SK-N-SH treated with all-trans-retinoic acid at 6 μM for 48 hours (cell line): ENCODE data around the gene CASZ1.

Experiments used
- ATAC-seq: fragments of 200-7000 bp; cut with Tn5 transposase; 3 replicates; pipeline ENCODE4 v1.9.1; 2020; ENCODE audit warnings: mild to moderate bottlenecking, moderate library complexity
- ARNTL ChIP-seq: fragments of 450-650 bp; formaldehyde crosslinking; IDR thresholded peaks from 2 replicates; pipeline ENCODE4 v1.5.0; 2020; ENCODE audit warnings: low read depth, mild to moderate bottlenecking, moderate library complexity, borderline replicate concordance
- CSRNP3 ChIP-seq: fragments of 250-450 bp; sonication (Bioruptor Pico); IDR thresholded peaks from 2 replicates; pipeline ENCODE4 v1.5.1; 2021; ENCODE audit warnings: mild to moderate bottlenecking, moderate library complexity
- ISL1 ChIP-seq: fragments of 250-450 bp; sonication (Bioruptor Pico); IDR thresholded peaks from 2 replicates; pipeline ENCODE4 v2.1.2; 2022; ENCODE audit warnings: mild to moderate bottlenecking, moderate library complexity
- OSR1 ChIP-seq: fragments of 250-450 bp; sonication (Bioruptor Pico); IDR thresholded peaks from 2 replicates; pipeline ENCODE4 v1.8.0; 2022; ENCODE audit warnings: moderate library complexity, mild to moderate bottlenecking, inconsistent platforms
- PPARA ChIP-seq: fragments of 250-450 bp; sonication (Bioruptor Pico); IDR thresholded peaks from 2 replicates; pipeline ENCODE4 v1.5.0; 2020; ENCODE audit warnings: mild to moderate bottlenecking, borderline replicate concordance
- RARB ChIP-seq: fragments of 250-450 bp; sonication (Bioruptor Pico); IDR thresholded peaks from 2 replicates; pipeline ENCODE4 v1.8.0; 2021; ENCODE audit warnings: mild to moderate bottlenecking, moderate library complexity
- SNAI2 ChIP-seq: fragments of 250-450 bp; sonication (Bioruptor Pico); IDR thresholded peaks from 2 replicates; pipeline ENCODE4 v1.5.0; 2020; ENCODE audit warnings: mild to moderate bottlenecking, moderate library complexity
- TCF4 ChIP-seq: fragments of 250-450 bp; sonication (Bioruptor Pico); IDR thresholded peaks from 2 replicates; pipeline ENCODE4 v1.8.0; 2021; ENCODE audit warnings: mild to moderate bottlenecking, moderate library complexity, borderline replicate concordance
- TOX ChIP-seq: fragments of 250-450 bp; sonication (Bioruptor Pico); IDR thresholded peaks from 2 replicates; pipeline ENCODE4 v1.8.0; 2021; ENCODE audit warnings: mild to moderate bottlenecking, moderate library complexity, borderline replicate concordance
- TSHZ2 ChIP-seq: fragments of 250-450 bp; sonication (Bioruptor Pico); IDR thresholded peaks from 2 replicates; pipeline ENCODE4 v1.5.0; 2020; ENCODE audit warnings: mild to moderate bottlenecking, moderate library complexity
- ZFP3 ChIP-seq: fragments of 250-450 bp; sonication (Bioruptor Pico); IDR thresholded peaks from 2 replicates; pipeline ENCODE4 v1.5.0; 2020; ENCODE audit warnings: mild to moderate bottlenecking, moderate library complexity
- ZFP30 ChIP-seq: fragments of 450-650 bp; formaldehyde crosslinking; IDR thresholded peaks from 2 replicates; pipeline ENCODE4 v1.5.0; 2022; ENCODE audit warnings: mild to moderate bottlenecking, moderate library complexity
- ZNF565 ChIP-seq: fragments of 450-650 bp; formaldehyde crosslinking; conservative IDR thresholded peaks from 2 replicates; pipeline ENCODE4 v1.5.0; 2020; ENCODE audit warnings: low read depth, mild to moderate bottlenecking, moderate library complexity
- ZNF70 ChIP-seq: fragments of 450-650 bp; formaldehyde crosslinking; IDR thresholded peaks from 2 replicates; pipeline ENCODE4 v1.5.0; 2020; ENCODE audit warnings: mild to moderate bottlenecking, moderate library complexity
- TF ChIP-seq, protein P1 (sequence below): fragments of 250-450 bp; sonication (Bioruptor Pico); IDR thresholded peaks from 2 replicates; pipeline ENCODE4 v1.8.0; 2020; ENCODE audit warnings: mild to moderate bottlenecking, moderate library complexity, borderline replicate concordance
- TF ChIP-seq, protein P2 (sequence below): fragments of 250-450 bp; sonication (Bioruptor Pico); IDR thresholded peaks from 2 replicates; pipeline ENCODE4 v1.5.1; 2020; ENCODE audit warnings: low read depth, mild to moderate bottlenecking, moderate library complexity

The CASZ1 gene

GRCh38 chr1:10615332-10615731 is 181.1 kb downstream of the CASZ1 start (continued):
- TF ChIP-seq TSHZ2 (CRISPR knock-in tag), result no peak
- TF ChIP-seq TOX, result no peak
- TF ChIP-seq ZFP30 (CRISPR knock-in tag), result no peak
- TF ChIP-seq ZNF565 (CRISPR knock-in tag), result no peak
- TF ChIP-seq, protein P1, sequence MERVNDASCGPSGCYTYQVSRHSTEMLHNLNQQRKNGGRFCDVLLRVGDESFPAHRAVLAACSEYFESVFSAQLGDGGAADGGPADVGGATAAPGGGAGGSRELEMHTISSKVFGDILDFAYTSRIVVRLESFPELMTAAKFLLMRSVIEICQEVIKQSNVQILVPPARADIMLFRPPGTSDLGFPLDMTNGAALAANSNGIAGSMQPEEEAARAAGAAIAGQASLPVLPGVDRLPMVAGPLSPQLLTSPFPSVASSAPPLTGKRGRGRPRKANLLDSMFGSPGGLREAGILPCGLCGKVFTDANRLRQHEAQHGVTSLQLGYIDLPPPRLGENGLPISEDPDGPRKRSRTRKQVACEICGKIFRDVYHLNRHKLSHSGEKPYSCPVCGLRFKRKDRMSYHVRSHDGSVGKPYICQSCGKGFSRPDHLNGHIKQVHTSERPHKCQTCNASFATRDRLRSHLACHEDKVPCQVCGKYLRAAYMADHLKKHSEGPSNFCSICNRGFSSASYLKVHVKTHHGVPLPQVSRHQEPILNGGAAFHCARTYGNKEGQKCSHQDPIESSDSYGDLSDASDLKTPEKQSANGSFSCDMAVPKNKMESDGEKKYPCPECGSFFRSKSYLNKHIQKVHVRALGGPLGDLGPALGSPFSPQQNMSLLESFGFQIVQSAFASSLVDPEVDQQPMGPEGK, result no peak

DNA sequence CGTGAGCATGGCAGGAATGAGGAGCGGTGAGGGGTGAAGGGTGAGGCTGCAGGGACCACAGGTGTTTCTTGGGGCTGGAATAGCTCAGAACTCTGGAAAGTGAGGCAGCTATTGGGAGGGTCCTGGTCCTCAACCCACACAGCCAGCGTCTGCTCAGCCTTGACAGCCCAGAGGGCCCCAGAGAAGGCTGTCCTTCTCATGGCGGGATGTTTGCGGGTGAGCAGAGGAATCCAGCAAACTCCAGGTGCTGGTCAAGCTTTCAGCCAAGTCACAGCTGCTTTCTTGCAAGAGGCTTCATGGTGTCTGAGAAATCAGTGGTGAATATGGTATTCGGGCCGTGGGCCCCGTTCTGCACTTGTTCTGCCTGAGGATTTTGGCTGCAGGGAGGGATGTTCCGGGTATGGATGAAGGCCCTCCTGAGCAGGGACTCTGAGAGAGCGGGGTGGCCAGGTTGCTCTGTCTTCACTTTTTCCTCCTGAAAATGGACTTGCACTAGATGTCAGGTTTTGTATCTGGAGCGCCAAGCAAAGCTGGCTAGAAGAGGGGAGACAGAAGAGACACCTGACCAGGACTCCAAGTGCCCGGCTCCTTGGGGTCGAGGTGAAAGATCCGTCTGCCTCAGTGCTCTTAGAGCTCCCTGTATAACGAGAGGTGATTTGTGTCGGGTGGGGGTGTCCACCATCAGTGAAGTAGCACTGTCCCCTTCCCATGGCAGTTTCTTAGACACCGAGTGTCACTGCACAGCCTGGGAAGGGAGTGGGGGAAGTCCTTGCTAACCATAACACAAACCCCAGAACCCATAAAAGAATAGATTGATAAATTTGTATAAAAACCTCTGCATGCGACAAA is 181.8 kb downstream of the CASZ1 start:
- ATAC-seq, result no peak
- TF ChIP-seq ARNTL (CRISPR knock-in tag), result no peak
- no peak for TF ChIP-seq ZNF565 (CRISPR knock-in tag)
- no peak for TF ChIP-seq PPARA (CRISPR knock-in tag)
- TF ChIP-seq CSRNP3 (CRISPR knock-in tag), result no peak
- TF ChIP-seq TOX, result no peak
- TF ChIP-seq ISL1, result no peak
- no peak for TF ChIP-seq ZNF70 (CRISPR knock-in tag)
- TF ChIP-seq OSR1, result no peak
- TF ChIP-seq TSHZ2 (CRISPR knock-in tag), result no peak
- TF ChIP-seq, protein P1, result no peak
- TF ChIP-seq RARB (CRISPR knock-in tag), result no peak
- no peak for TF ChIP-seq SNAI2 (CRISPR knock-in tag)
- TF ChIP-seq, all 23 proteins: peak for 0

DNA sequence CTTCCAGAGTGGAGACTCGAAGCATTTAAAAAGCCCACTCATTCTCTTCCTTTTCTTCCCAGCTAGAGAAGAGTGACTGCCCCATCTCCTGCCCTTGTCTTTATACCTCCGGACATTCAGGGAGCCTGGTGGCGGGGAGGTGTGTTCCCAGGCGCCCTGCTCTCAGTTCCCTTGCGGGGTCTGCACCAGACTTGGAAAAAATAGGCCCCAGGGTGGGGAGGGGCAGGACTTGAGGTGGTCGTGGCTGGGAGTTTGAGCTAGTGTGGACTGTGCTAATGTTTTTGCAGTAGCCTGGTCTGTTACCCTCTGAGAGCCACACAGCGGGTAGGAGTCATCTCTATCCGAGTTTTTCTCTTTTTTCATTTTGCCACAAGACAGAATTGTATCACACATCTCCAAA is 182.6 kb downstream of the CASZ1 start:
- ATAC-seq, result no peak
- TF ChIP-seq, protein P2, sequence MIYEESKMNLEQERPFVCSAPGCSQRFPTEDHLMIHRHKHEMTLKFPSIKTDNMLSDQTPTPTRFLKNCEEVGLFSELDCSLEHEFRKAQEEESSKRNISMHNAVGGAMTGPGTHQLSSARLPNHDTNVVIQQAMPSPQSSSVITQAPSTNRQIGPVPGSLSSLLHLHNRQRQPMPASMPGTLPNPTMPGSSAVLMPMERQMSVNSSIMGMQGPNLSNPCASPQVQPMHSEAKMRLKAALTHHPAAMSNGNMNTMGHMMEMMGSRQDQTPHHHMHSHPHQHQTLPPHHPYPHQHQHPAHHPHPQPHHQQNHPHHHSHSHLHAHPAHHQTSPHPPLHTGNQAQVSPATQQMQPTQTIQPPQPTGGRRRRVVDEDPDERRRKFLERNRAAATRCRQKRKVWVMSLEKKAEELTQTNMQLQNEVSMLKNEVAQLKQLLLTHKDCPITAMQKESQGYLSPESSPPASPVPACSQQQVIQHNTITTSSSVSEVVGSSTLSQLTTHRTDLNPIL, result no peak
- TF ChIP-seq ARNTL (CRISPR knock-in tag) (no peak), SNAI2 (CRISPR knock-in tag) (no peak), CSRNP3 (CRISPR knock-in tag) (no peak), TCF4 (CRISPR knock-in tag) (no peak), TOX (no peak), ZFP3 (CRISPR knock-in tag) (no peak), OSR1 (no peak)
- TF ChIP-seq, protein P1, result no peak
